Breast epithelium (tissue), 3 donors: ENCODE data around the gene ATP9A.

Source experiments
- POLR2AphosphoS5 ChIP-seq, 3 donors: sonication (generic); formaldehyde crosslinking; IDR thresholded peaks; one replicate each; pipeline ENCODE4 v1.6.1; 2017; ENCODE audit warnings: antibody characterized with exemption in 3 of 3
- TF ChIP-seq, protein P1 (sequence below), 3 donors: fragments of 450-650 bp; IDR thresholded peaks; one replicate each; pipeline ENCODE4 v1.5.1; 2016 to 2017; ENCODE audit warnings: antibody characterized with exemption in 3 of 3, mild to moderate bottlenecking in 3 of 3, moderate library complexity in 3 of 3

DNA sequence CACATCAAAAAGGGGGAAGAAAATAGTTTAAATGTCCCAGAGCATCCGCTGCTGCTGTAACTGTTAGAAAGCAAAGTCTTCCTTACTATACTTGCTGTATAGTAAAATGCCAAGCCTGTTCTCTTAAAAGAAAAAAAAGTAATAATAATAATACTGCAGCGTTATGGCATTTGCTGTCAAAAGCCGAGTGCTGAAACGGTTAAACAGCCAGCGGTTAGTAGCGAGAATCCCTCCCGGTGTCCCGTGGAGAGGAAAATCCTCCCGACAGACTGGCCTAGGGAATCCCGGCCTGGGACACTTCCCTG is 206.2 kb downstream of the ATP9A start:
- TF ChIP-seq, protein P1, sequence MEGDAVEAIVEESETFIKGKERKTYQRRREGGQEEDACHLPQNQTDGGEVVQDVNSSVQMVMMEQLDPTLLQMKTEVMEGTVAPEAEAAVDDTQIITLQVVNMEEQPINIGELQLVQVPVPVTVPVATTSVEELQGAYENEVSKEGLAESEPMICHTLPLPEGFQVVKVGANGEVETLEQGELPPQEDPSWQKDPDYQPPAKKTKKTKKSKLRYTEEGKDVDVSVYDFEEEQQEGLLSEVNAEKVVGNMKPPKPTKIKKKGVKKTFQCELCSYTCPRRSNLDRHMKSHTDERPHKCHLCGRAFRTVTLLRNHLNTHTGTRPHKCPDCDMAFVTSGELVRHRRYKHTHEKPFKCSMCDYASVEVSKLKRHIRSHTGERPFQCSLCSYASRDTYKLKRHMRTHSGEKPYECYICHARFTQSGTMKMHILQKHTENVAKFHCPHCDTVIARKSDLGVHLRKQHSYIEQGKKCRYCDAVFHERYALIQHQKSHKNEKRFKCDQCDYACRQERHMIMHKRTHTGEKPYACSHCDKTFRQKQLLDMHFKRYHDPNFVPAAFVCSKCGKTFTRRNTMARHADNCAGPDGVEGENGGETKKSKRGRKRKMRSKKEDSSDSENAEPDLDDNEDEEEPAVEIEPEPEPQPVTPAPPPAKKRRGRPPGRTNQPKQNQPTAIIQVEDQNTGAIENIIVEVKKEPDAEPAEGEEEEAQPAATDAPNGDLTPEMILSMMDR (IDR thresholded peaks at IDR 0.05) = no peak
- TF ChIP-seq POLR2AphosphoS5 (IDR thresholded peaks at IDR 0.05) = no peak
